Measurements from ENCODE around the gene FXYD4. TPM values are rescaled to one million over a fixed set of nuclear protein-coding genes. Genes with fewer than 3 reads are reported as not detected.

The FXYD4 gene
- total RNA-seq, 1 experiment from 2014 or later, result not detected

- TF ChIP-seq, protein P1, sequence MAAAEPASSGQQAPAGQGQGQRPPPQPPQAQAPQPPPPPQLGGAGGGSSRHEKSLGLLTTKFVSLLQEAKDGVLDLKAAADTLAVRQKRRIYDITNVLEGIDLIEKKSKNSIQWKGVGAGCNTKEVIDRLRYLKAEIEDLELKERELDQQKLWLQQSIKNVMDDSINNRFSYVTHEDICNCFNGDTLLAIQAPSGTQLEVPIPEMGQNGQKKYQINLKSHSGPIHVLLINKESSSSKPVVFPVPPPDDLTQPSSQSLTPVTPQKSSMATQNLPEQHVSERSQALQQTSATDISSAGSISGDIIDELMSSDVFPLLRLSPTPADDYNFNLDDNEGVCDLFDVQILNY (CRISPR knock-in tag; IDR thresholded peaks at IDR 0.05), result no peak
- no peak for TF ChIP-seq ZBTB21 (CRISPR knock-in tag; IDR thresholded peaks at IDR 0.05; ENCODE audit: borderline replicate concordance)
Observed at GRCh38 chr10:43351301-43351700, 20.1 kb upstream of the FXYD4 start (continued).

DNA sequence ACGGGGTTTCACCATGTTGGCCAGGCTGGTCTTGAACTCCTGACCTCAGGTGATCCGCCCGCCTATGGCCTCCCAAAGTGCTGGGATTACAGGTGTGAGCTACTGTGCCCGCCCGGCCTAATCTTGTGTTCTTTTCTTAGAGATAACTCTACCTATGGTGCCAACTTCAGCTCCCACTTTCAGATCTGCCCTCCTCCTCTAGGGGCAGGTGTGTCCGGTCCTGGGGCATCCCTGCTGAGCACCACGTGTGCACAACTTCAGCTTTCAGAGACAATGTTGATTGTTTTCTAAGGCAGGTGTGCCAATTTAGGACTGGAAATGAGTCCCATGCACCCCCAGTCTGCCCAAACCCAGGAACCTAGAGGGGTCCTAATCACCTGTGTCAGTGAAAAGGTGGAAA, 18.5 kb upstream of the FXYD4 start:
- ATAC-seq (no peak), DNase-seq (ENCODE audit: low spot score) (no peak)
- H3K36me3 Mint-ChIP-seq, result no peaks in the 10 kb centered on the region
- no peak overlapping the region for H3K27ac Mint-ChIP-seq
- ChIA-PET CTCF (interaction anchor here (0.6 to 2.2 kb wide), 8 partner anchors 18 to 151 kb away, joined by 3 to 7 read pairs (median 4); no protein-coding TSS in a partner anchor), POLR2A (no interaction called here)
- H3K9me3 Mint-ChIP-seq, result no peaks in the 10 kb centered on the region
- no peak overlapping the region for H3K4me3 Mint-ChIP-seq
- H3K27me3 Mint-ChIP-seq (ENCODE audit: low read depth), result no peaks in the 10 kb centered on the region
- peaks cover 41% of the 10 kb centered on the region for H3K4me1 Mint-ChIP-seq
- TF ChIP-seq EMX1 (CRISPR knock-in tag; IDR thresholded peaks at IDR 0.05), result no peak
- no peak for TF ChIP-seq ZNF138 (CRISPR knock-in tag; conservative IDR thresholded peaks at IDR 0.05)
- TF ChIP-seq ATF3 (CRISPR knock-in tag; conservative IDR thresholded peaks at IDR 0.05), result no peak
- TF ChIP-seq GRHL2 (CRISPR knock-in tag; IDR thresholded peaks at IDR 0.05; ENCODE audit: insufficient replicate concordance, severe bottlenecking), result no peak
- TF ChIP-seq, protein P2, sequence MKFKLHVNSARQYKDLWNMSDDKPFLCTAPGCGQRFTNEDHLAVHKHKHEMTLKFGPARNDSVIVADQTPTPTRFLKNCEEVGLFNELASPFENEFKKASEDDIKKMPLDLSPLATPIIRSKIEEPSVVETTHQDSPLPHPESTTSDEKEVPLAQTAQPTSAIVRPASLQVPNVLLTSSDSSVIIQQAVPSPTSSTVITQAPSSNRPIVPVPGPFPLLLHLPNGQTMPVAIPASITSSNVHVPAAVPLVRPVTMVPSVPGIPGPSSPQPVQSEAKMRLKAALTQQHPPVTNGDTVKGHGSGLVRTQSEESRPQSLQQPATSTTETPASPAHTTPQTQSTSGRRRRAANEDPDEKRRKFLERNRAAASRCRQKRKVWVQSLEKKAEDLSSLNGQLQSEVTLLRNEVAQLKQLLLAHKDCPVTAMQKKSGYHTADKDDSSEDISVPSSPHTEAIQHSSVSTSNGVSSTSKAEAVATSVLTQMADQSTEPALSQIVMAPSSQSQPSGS (CRISPR knock-in tag; IDR thresholded peaks at IDR 0.05; ENCODE audit: borderline replicate concordance, low read depth), result no peak
- TF ChIP-seq, protein P3, sequence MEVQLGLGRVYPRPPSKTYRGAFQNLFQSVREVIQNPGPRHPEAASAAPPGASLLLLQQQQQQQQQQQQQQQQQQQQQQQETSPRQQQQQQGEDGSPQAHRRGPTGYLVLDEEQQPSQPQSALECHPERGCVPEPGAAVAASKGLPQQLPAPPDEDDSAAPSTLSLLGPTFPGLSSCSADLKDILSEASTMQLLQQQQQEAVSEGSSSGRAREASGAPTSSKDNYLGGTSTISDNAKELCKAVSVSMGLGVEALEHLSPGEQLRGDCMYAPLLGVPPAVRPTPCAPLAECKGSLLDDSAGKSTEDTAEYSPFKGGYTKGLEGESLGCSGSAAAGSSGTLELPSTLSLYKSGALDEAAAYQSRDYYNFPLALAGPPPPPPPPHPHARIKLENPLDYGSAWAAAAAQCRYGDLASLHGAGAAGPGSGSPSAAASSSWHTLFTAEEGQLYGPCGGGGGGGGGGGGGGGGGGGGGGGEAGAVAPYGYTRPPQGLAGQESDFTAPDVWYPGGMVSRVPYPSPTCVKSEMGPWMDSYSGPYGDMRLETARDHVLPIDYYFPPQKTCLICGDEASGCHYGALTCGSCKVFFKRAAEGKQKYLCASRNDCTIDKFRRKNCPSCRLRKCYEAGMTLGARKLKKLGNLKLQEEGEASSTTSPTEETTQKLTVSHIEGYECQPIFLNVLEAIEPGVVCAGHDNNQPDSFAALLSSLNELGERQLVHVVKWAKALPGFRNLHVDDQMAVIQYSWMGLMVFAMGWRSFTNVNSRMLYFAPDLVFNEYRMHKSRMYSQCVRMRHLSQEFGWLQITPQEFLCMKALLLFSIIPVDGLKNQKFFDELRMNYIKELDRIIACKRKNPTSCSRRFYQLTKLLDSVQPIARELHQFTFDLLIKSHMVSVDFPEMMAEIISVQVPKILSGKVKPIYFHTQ (CRISPR knock-in tag; IDR thresholded peaks at IDR 0.05), result no peak
- TF ChIP-seq PREB (CRISPR knock-in tag; IDR thresholded peaks at IDR 0.05; ENCODE audit: borderline replicate concordance), result no peak
- TF ChIP-seq SMAD3 (CRISPR knock-in tag; IDR thresholded peaks at IDR 0.05; ENCODE audit: borderline replicate concordance), result no peak
- TF ChIP-seq ZNF232 (CRISPR knock-in tag; IDR thresholded peaks at IDR 0.05), result no peak
- TF ChIP-seq ZSCAN18 (CRISPR knock-in tag; IDR thresholded peaks at IDR 0.05), result no peak
- no peak for TF ChIP-seq E2F4 (CRISPR knock-in tag; IDR thresholded peaks at IDR 0.05; ENCODE audit: borderline replicate concordance, low read depth)

Data from WTC11 (cell line).